Ascending aorta (tissue), 2 donors: ENCODE measurements around the gene LAMC1. TPM values are rescaled to one million over a fixed set of nuclear protein-coding genes. Genes with fewer than 3 reads are reported as not detected.

ENCODE experiments used
- DNase-seq, 2 donors: peaks; one replicate each; pipeline ENCODE4 v3.0.0-alpha.2; 2019; ENCODE audit warnings: low spot score in 2 of 2
- H3K27ac ChIP-seq, 2 donors: fragments of 200-600 bp; sonication (generic); one replicate each; pipeline ENCODE4 v1.5.1; 2016 to 2017; ENCODE audit warnings: mild to moderate bottlenecking in 1 of 2
- H3K27me3 ChIP-seq: fragments of 200-600 bp; sonication (generic); one replicate; pipeline ENCODE4 v1.5.1; 2017
- H3K36me3 ChIP-seq, 2 donors: fragments of 200-600 bp; sonication (generic); one replicate each; pipeline ENCODE4 v1.5.1; 2016
- H3K4me1 ChIP-seq, 2 donors: fragments of 200-600 bp; sonication (generic); one replicate each; pipeline ENCODE4 v1.5.1; 2016 to 2017; ENCODE audit warnings: mild to moderate bottlenecking in 1 of 2
- H3K4me3 ChIP-seq, 2 donors: fragments of 200-600 bp; sonication (generic); one replicate each; pipeline ENCODE4 v1.5.1; 2016 to 2017; ENCODE audit warnings: mild to moderate bottlenecking in 1 of 2
- H3K9me3 ChIP-seq, 2 donors: fragments of 200-600 bp; sonication (generic); one replicate each; pipeline ENCODE4 v1.5.1; 2016
- CTCF ChIP-seq, 3 experiments: fragments of 200-600 bp in 2 of 3; fragments of 450-650 bp in 1 of 3; sonication (generic) in 2 of 3; IDR thresholded peaks; one replicate each; pipeline ENCODE4 v1.5.1; 2016 to 2019; ENCODE audit warnings: antibody characterized with exemption in 3 of 3, mild to moderate bottlenecking in 1 of 3, moderate library complexity in 1 of 3
- intact Hi-C: fragments of 100-400 bp; cut with DNase I; formaldehyde crosslinking; loops from one replicate; pipeline ENCODE4 v1.15.1; 2023
- total RNA-seq: library from RNA; depleted of rRNA; stranded (reverse); fragments of >200 nt; gene quantifications from one replicate; pipeline ENCODE4 v1.1.0, GENCODE V29; 2016

Gene LAMC1
- total RNA-seq, 1 donor from 2014 or later: 166 TPM

GRCh38 chr1:183164340-183164739 lies 141.1 kb downstream of the LAMC1 start:
- no peak for DNase-seq
- Histone ChIP-seq H3K4me3 (no peak overlapping the region), H3K36me3 (no peaks in the 10 kb centered on the region), H3K27me3 (no peaks in the 10 kb centered on the region), H3K27ac (no peak overlapping the region), H3K4me1 (no peaks in the 10 kb centered on the region), H3K9me3 (no peaks in the 10 kb centered on the region)
- intact Hi-C loops: no loop called here
- TF ChIP-seq CTCF (IDR thresholded peaks at IDR 0.05): no peak

GRCh38 chr1:183164963-183165362 lies 141.7 kb downstream of the LAMC1 start:
- DNase-seq: no peak
- Histone ChIP-seq H3K36me3 (no peaks in the 10 kb centered on the region), H3K27me3 (no peaks in the 10 kb centered on the region), H3K27ac (no peak overlapping the region), H3K9me3 (no peaks in the 10 kb centered on the region), H3K4me1 (no peaks in the 10 kb centered on the region), H3K4me3 (no peak overlapping the region)
- no peak for TF ChIP-seq CTCF (IDR thresholded peaks at IDR 0.05)
- intact Hi-C loops: no loop called here

- intact Hi-C loops: no loop called here
These were observed 142.2 kb downstream of the LAMC1 start for GRCh38 chr1:183165456-183165855.

GRCh38 chr1:183166454-183166853 lies 143.2 kb downstream of the LAMC1 start:
- Histone ChIP-seq H3K36me3 (no peaks in the 10 kb centered on the region), H3K27ac (no peak overlapping the region), H3K9me3 (no peaks in the 10 kb centered on the region), H3K4me3 (no peak overlapping the region), H3K27me3 (no peaks in the 10 kb centered on the region), H3K4me1 (no peaks in the 10 kb centered on the region)
- no peak for DNase-seq
- TF ChIP-seq CTCF (IDR thresholded peaks at IDR 0.05): no peak
- intact Hi-C loops: no loop called here

More at GRCh38 chr1:183165456-183165855, 142.2 kb downstream of the LAMC1 start:
- no peak for TF ChIP-seq CTCF (IDR thresholded peaks at IDR 0.05)
- Histone ChIP-seq H3K9me3 (no peaks in the 10 kb centered on the region), H3K4me1 (no peaks in the 10 kb centered on the region), H3K36me3 (no peaks in the 10 kb centered on the region), H3K27me3 (no peaks in the 10 kb centered on the region), H3K4me3 (no peak overlapping the region), H3K27ac (no peak overlapping the region)
- DNase-seq: no peak

- Histone ChIP-seq H3K4me1 (no peaks in the 10 kb centered on the region), H3K36me3 (no peaks in the 10 kb centered on the region), H3K27ac (no peak overlapping the region), H3K27me3 (no peaks in the 10 kb centered on the region), H3K9me3 (no peaks in the 10 kb centered on the region), H3K4me3 (no peak overlapping the region)
- no peak for DNase-seq
- TF ChIP-seq CTCF (IDR thresholded peaks at IDR 0.05): no peak
- intact Hi-C loops: no loop called here
These were observed 144.5 kb downstream of the LAMC1 start for GRCh38 chr1:183167676-183168075.

GRCh38 chr1:183168308-183168707 lies 145.1 kb downstream of the LAMC1 start:
- no peak overlapping the region for H3K27ac ChIP-seq
- no peaks in the 10 kb centered on the region for H3K9me3 ChIP-seq
- no peak for DNase-seq
- TF ChIP-seq CTCF (IDR thresholded peaks at IDR 0.05): no peak
- H3K4me3 ChIP-seq: no peak overlapping the region
- H3K4me1 ChIP-seq: no peaks in the 10 kb centered on the region
- H3K27me3 ChIP-seq: no peaks in the 10 kb centered on the region
- intact Hi-C loops: no loop called here
- no peaks in the 10 kb centered on the region for H3K36me3 ChIP-seq
